Activated naive CD8-positive, alpha-beta T cell (primary cell): Measurements from ENCODE around the gene ZNF536.

ENCODE experiments used
- H3K27ac Mint-ChIP-seq: one replicate; pipeline ENCODE4 v1.8.0; 2021; ENCODE audit warnings: mixed read lengths
- H3K27me3 Mint-ChIP-seq: one replicate; pipeline ENCODE4 v1.8.0; 2021; ENCODE audit warnings: mixed read lengths
- H3K36me3 Mint-ChIP-seq: one replicate; pipeline ENCODE4 v1.8.0; 2021; ENCODE audit warnings: mixed read lengths
- H3K4me1 Mint-ChIP-seq: one replicate; pipeline ENCODE4 v1.8.0; 2021; ENCODE audit warnings: low read depth, mixed read lengths
- H3K4me3 Mint-ChIP-seq: one replicate; pipeline ENCODE4 v1.8.0; 2021; ENCODE audit warnings: mild to moderate bottlenecking, mixed read lengths
- H3K9me3 Mint-ChIP-seq: one replicate; pipeline ENCODE4 v1.8.0; 2021; ENCODE audit warnings: low read depth, mixed read lengths

Gene ZNF536

GRCh38 chr19:30367006-30367405 lies 5.2 kb upstream of the ZNF536 start:
- no peak overlapping the region for H3K4me3 Mint-ChIP-seq
- no peaks in the 10 kb centered on the region for H3K4me1 Mint-ChIP-seq
- H3K27ac Mint-ChIP-seq: no peak overlapping the region
- H3K27me3 Mint-ChIP-seq: peaks cover 3% of the 10 kb centered on the region
- no peaks in the 10 kb centered on the region for H3K9me3 Mint-ChIP-seq
- no peaks in the 10 kb centered on the region for H3K36me3 Mint-ChIP-seq

GRCh38 chr19:30367421-30367820 lies 4.8 kb upstream of the ZNF536 start:
- Mint-ChIP-seq H3K9me3 (no peaks in the 10 kb centered on the region), H3K36me3 (no peaks in the 10 kb centered on the region), H3K27me3 (peaks cover 3% of the 10 kb centered on the region), H3K4me3 (no peak overlapping the region), H3K4me1 (no peaks in the 10 kb centered on the region), H3K27ac (no peak overlapping the region)

- no peak overlapping the region for H3K4me3 Mint-ChIP-seq
- H3K9me3 Mint-ChIP-seq: no peaks in the 10 kb centered on the region
- H3K4me1 Mint-ChIP-seq: no peaks in the 10 kb centered on the region
- H3K36me3 Mint-ChIP-seq: no peaks in the 10 kb centered on the region
- no peak overlapping the region for H3K27ac Mint-ChIP-seq
- peaks cover 8% of the 10 kb centered on the region for H3K27me3 Mint-ChIP-seq
Observed at GRCh38 chr19:30369833-30370232, 2.4 kb upstream of the ZNF536 start.

GRCh38 chr19:30371161-30371836 lies 885 bp upstream of the ZNF536 start:
- Mint-ChIP-seq H3K27ac (no peak overlapping the region), H3K27me3 (peaks cover 17% of the 10 kb centered on the region), H3K4me3 (no peak overlapping the region), H3K9me3 (no peaks in the 10 kb centered on the region), H3K36me3 (no peaks in the 10 kb centered on the region), H3K4me1 (peaks cover 4% of the 10 kb centered on the region)

GRCh38 chr19:30373593-30373992 lies 1.4 kb downstream of the ZNF536 start:
- Mint-ChIP-seq H3K27ac (no peak overlapping the region), H3K4me3 (no peak overlapping the region), H3K4me1 (peaks cover 4% of the 10 kb centered on the region), H3K9me3 (no peaks in the 10 kb centered on the region), H3K27me3 (peaks cover 19% of the 10 kb centered on the region), H3K36me3 (no peaks in the 10 kb centered on the region)

- no peak overlapping the region for H3K27ac Mint-ChIP-seq
- H3K36me3 Mint-ChIP-seq: no peaks in the 10 kb centered on the region
- H3K27me3 Mint-ChIP-seq: peaks cover 19% of the 10 kb centered on the region
- H3K4me3 Mint-ChIP-seq: no peak overlapping the region
- no peaks in the 10 kb centered on the region for H3K9me3 Mint-ChIP-seq
- H3K4me1 Mint-ChIP-seq: peaks cover 4% of the 10 kb centered on the region
Observed at GRCh38 chr19:30374539-30374864, 2.3 kb downstream of the ZNF536 start.

- Mint-ChIP-seq H3K4me3 (no peak overlapping the region), H3K36me3 (no peaks in the 10 kb centered on the region), H3K27ac (no peak overlapping the region), H3K9me3 (no peaks in the 10 kb centered on the region), H3K27me3 (peaks cover 19% of the 10 kb centered on the region), H3K4me1 (peaks cover 4% of the 10 kb centered on the region)
Observed at GRCh38 chr19:30374865-30375552, 2.8 kb downstream of the ZNF536 start.

GRCh38 chr19:30375553-30376031 lies 3.4 kb downstream of the ZNF536 start:
- H3K36me3 Mint-ChIP-seq: no peaks in the 10 kb centered on the region
- H3K9me3 Mint-ChIP-seq: no peaks in the 10 kb centered on the region
- peaks cover 4% of the 10 kb centered on the region for H3K4me1 Mint-ChIP-seq
- H3K27ac Mint-ChIP-seq: no peak overlapping the region
- no peak overlapping the region for H3K4me3 Mint-ChIP-seq
- peaks cover 19% of the 10 kb centered on the region for H3K27me3 Mint-ChIP-seq

GRCh38 chr19:30376272-30376671 lies 4.1 kb downstream of the ZNF536 start:
- H3K36me3 Mint-ChIP-seq: no peaks in the 10 kb centered on the region
- peaks cover 19% of the 10 kb centered on the region for H3K27me3 Mint-ChIP-seq
- no peak overlapping the region for H3K4me3 Mint-ChIP-seq
- no peak overlapping the region for H3K27ac Mint-ChIP-seq
- no peaks in the 10 kb centered on the region for H3K9me3 Mint-ChIP-seq
- peaks cover 4% of the 10 kb centered on the region for H3K4me1 Mint-ChIP-seq

- no peaks in the 10 kb centered on the region for H3K36me3 Mint-ChIP-seq
- peaks cover 4% of the 10 kb centered on the region for H3K4me1 Mint-ChIP-seq
- H3K27me3 Mint-ChIP-seq: peaks cover 18% of the 10 kb centered on the region
- no peaks in the 10 kb centered on the region for H3K9me3 Mint-ChIP-seq
- H3K4me3 Mint-ChIP-seq: no peak overlapping the region
- no peak overlapping the region for H3K27ac Mint-ChIP-seq
Observed at GRCh38 chr19:30376826-30377425, 4.7 kb downstream of the ZNF536 start.

GRCh38 chr19:30378701-30379100 lies 6.5 kb downstream of the ZNF536 start:
- Mint-ChIP-seq H3K9me3 (no peaks in the 10 kb centered on the region), H3K36me3 (no peaks in the 10 kb centered on the region), H3K27ac (no peak overlapping the region), H3K27me3 (peaks cover 11% of the 10 kb centered on the region), H3K4me1 (peaks cover 4% of the 10 kb centered on the region), H3K4me3 (no peak overlapping the region)

- Mint-ChIP-seq H3K36me3 (no peaks in the 10 kb centered on the region), H3K4me3 (no peak overlapping the region), H3K27ac (no peak overlapping the region), H3K27me3 (peaks cover 11% of the 10 kb centered on the region), H3K4me1 (peaks cover 4% of the 10 kb centered on the region), H3K9me3 (no peaks in the 10 kb centered on the region)
Observed at GRCh38 chr19:30379841-30380610, 7.8 kb downstream of the ZNF536 start.

GRCh38 chr19:30381366-30381765 lies 9.2 kb downstream of the ZNF536 start:
- H3K36me3 Mint-ChIP-seq: no peaks in the 10 kb centered on the region
- peaks cover 3% of the 10 kb centered on the region for H3K27me3 Mint-ChIP-seq
- no peaks in the 10 kb centered on the region for H3K4me1 Mint-ChIP-seq
- no peaks in the 10 kb centered on the region for H3K9me3 Mint-ChIP-seq
- no peak overlapping the region for H3K4me3 Mint-ChIP-seq
- no peak overlapping the region for H3K27ac Mint-ChIP-seq

GRCh38 chr19:30385174-30385573 lies 13.0 kb downstream of the ZNF536 start:
- Mint-ChIP-seq H3K4me1 (no peaks in the 10 kb centered on the region), H3K36me3 (no peaks in the 10 kb centered on the region), H3K27me3 (peaks cover 2% of the 10 kb centered on the region), H3K4me3 (no peak overlapping the region), H3K27ac (no peak overlapping the region), H3K9me3 (no peaks in the 10 kb centered on the region)

- no peaks in the 10 kb centered on the region for H3K4me1 Mint-ChIP-seq
- H3K36me3 Mint-ChIP-seq: no peaks in the 10 kb centered on the region
- no peak overlapping the region for H3K27ac Mint-ChIP-seq
- peaks cover 2% of the 10 kb centered on the region for H3K27me3 Mint-ChIP-seq
- no peak overlapping the region for H3K4me3 Mint-ChIP-seq
- no peaks in the 10 kb centered on the region for H3K9me3 Mint-ChIP-seq
Observed at GRCh38 chr19:30385666-30386065, 13.5 kb downstream of the ZNF536 start.
